ENCODE data around the gene IL13.

The IL13 gene

DNA sequence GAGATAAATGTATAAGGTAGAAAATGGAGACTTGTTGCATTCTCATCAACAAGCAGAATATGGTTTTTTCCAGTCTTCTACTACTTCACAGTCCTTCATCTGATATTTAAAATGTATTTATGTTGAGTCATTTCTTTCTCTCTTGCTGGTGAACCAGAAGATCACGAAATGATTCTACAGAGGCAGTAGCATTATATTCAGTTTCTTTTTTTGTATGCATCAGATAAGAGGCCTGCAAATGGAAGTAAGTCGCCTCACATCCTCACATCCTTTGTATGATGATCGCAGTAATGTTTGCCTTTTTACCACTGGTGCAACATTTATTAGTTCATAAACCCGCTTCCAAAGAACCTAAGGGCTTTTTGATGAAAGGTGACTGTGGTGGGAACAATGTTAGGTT, 22.1 kb upstream of the IL13 start:
- no peak overlapping the region for H3K9ac ChIP-seq
- H3K4me2 ChIP-seq (ENCODE audit: low read length): no peak overlapping the region
- no peak overlapping the region for H2AFZ ChIP-seq
- H3K27me3 ChIP-seq (ENCODE audit: control insufficient read depth, insufficient read depth, low read length): no peaks in the 10 kb centered on the region
- H3K27ac ChIP-seq: no peak overlapping the region
- no peaks in the 10 kb centered on the region for H3K36me3 ChIP-seq (ENCODE audit: control insufficient read depth, insufficient read depth, low read length)
- H3K9me3 ChIP-seq (ENCODE audit: control insufficient read depth, low read length): no peaks in the 10 kb centered on the region
- TF ChIP-seq, protein P1, sequence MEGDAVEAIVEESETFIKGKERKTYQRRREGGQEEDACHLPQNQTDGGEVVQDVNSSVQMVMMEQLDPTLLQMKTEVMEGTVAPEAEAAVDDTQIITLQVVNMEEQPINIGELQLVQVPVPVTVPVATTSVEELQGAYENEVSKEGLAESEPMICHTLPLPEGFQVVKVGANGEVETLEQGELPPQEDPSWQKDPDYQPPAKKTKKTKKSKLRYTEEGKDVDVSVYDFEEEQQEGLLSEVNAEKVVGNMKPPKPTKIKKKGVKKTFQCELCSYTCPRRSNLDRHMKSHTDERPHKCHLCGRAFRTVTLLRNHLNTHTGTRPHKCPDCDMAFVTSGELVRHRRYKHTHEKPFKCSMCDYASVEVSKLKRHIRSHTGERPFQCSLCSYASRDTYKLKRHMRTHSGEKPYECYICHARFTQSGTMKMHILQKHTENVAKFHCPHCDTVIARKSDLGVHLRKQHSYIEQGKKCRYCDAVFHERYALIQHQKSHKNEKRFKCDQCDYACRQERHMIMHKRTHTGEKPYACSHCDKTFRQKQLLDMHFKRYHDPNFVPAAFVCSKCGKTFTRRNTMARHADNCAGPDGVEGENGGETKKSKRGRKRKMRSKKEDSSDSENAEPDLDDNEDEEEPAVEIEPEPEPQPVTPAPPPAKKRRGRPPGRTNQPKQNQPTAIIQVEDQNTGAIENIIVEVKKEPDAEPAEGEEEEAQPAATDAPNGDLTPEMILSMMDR (IDR thresholded peaks at IDR 0.05): no peak
- H3K4me3 ChIP-seq (ENCODE audit: low read depth, low read length): no peak overlapping the region
- no peaks in the 10 kb centered on the region for H3K4me1 ChIP-seq
- H3K79me2 ChIP-seq: no peaks in the 10 kb centered on the region

DNA sequence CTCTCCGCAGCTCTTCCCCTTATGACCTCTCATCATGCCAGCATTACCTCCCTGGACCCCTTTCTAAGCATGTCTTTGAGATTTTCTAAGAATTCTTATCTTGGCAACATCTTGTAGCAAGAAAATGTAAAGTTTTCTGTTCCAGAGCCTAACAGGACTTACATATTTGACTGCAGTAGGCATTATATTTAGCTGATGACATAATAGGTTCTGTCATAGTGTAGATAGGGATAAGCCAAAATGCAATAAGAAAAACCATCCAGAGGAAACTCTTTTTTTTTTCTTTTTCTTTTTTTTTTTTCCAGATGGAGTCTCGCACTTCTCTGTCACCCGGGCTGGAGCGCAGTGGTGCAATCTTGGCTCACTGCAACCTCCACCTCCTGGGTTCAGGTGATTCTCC, 20.7 kb upstream of the IL13 start:
- no peaks in the 10 kb centered on the region for H3K9me3 ChIP-seq (ENCODE audit: control insufficient read depth, low read length)
- TF ChIP-seq, protein P1 (IDR thresholded peaks at IDR 0.05): no peak
- H3K27ac ChIP-seq: no peak overlapping the region
- H3K36me3 ChIP-seq (ENCODE audit: control insufficient read depth, insufficient read depth, low read length): no peaks in the 10 kb centered on the region
- H3K27me3 ChIP-seq (ENCODE audit: control insufficient read depth, insufficient read depth, low read length): no peaks in the 10 kb centered on the region
- H3K9ac ChIP-seq: no peak overlapping the region
- H3K4me3 ChIP-seq (ENCODE audit: low read depth, low read length): no peak overlapping the region
- H3K4me1 ChIP-seq: no peaks in the 10 kb centered on the region
- H3K4me2 ChIP-seq (ENCODE audit: low read length): no peak overlapping the region
- H3K79me2 ChIP-seq: no peaks in the 10 kb centered on the region
- no peak overlapping the region for H2AFZ ChIP-seq

DNA sequence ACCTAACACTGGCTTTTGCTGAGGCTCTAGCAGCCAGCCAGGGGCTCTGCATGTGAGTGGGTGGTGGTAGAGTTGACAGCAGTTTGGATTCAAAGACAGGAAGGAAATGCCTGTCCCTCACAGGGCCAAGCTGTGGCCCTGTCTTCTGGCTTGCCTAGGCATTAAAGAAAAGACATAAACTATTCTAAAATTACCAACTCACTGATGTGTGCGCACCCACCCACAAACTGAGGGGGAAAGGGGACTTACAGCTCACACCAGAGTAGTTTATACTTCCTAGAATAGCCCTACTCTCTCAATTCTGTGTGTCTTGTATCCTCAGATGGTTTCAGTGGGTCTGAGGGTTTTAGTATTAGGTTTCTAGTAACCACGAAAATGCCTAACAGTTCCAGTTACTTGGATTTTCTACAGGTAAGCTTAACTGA, 18.3 kb upstream of the IL13 start:
- Histone ChIP-seq H3K4me3 (ENCODE audit: low read depth, low read length) (no peak overlapping the region), H3K4me1 (no peaks in the 10 kb centered on the region), H3K79me2 (no peaks in the 10 kb centered on the region), H3K4me2 (ENCODE audit: low read length) (no peak overlapping the region), H3K9ac (no peak overlapping the region), H3K36me3 (ENCODE audit: control insufficient read depth, insufficient read depth, low read length) (no peaks in the 10 kb centered on the region), H3K27ac (no peak overlapping the region), H3K9me3 (ENCODE audit: control insufficient read depth, low read length) (no peaks in the 10 kb centered on the region), H2AFZ (no peak overlapping the region), H3K27me3 (ENCODE audit: control insufficient read depth, insufficient read depth, low read length) (no peaks in the 10 kb centered on the region)
- TF ChIP-seq, protein P1 (IDR thresholded peaks at IDR 0.05): no peak

DNA sequence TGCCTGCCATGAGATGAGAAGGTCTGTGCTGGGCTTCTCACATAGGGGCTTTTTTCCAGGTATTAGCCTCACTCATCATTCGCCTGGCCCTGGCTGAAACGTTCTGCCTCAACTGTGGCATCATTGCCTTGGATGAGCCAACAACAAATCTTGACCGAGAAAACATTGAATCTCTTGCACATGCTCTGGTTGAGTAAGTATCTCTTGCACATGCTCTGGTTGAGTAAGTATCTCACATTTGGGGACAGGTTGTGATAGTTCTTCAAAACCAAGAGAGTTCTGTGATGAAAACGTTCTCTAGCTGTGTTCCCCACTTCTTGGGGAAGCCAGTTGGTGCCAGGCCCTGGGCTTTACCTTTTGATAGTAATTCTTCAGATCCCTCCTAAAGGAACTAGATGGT, 17.4 kb upstream of the IL13 start:
- Histone ChIP-seq H3K27me3 (ENCODE audit: control insufficient read depth, insufficient read depth, low read length) (no peaks in the 10 kb centered on the region), H3K36me3 (ENCODE audit: control insufficient read depth, insufficient read depth, low read length) (no peaks in the 10 kb centered on the region), H3K4me1 (no peaks in the 10 kb centered on the region), H2AFZ (no peak overlapping the region), H3K79me2 (no peaks in the 10 kb centered on the region), H3K9me3 (ENCODE audit: control insufficient read depth, low read length) (no peaks in the 10 kb centered on the region), H3K4me3 (ENCODE audit: low read depth, low read length) (no peak overlapping the region), H3K9ac (no peak overlapping the region), H3K27ac (no peak overlapping the region), H3K4me2 (ENCODE audit: low read length) (no peak overlapping the region)
- TF ChIP-seq, protein P1 (IDR thresholded peaks at IDR 0.05): no peak

DNA sequence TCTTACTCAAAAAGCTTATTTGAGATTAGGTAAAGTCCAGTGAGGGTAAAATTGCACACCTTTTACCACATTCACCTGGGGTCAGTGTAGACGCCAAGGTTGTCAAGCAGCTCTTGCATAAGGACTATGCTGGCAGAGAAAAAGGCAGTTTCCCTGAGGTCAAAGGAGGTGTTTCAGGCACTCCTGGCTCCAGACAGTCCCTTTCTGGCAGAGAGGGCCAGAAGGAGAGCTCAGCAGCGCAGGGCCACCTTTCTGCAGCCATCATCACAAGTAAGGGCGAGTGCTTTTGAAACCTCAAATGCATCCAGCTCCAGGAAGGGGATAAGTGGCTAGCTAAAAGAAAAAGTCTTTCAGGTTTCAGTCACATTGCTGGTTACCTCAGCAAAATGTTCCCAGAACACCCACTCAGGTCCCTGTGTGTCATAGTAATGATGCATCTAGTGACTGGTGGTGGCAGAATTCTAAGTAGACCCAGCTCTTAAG, 16.7 kb upstream of the IL13 start:
- Histone ChIP-seq H3K4me1 (no peaks in the 10 kb centered on the region), H2AFZ (no peak overlapping the region), H3K9ac (no peak overlapping the region), H3K36me3 (ENCODE audit: control insufficient read depth, insufficient read depth, low read length) (no peaks in the 10 kb centered on the region), H3K27me3 (ENCODE audit: control insufficient read depth, insufficient read depth, low read length) (no peaks in the 10 kb centered on the region), H3K79me2 (no peaks in the 10 kb centered on the region), H3K9me3 (ENCODE audit: control insufficient read depth, low read length) (no peaks in the 10 kb centered on the region), H3K27ac (no peak overlapping the region), H3K4me2 (ENCODE audit: low read length) (no peak overlapping the region), H3K4me3 (ENCODE audit: low read depth, low read length) (no peak overlapping the region)
- TF ChIP-seq, protein P1 (IDR thresholded peaks at IDR 0.05): no peak

Measured in parathyroid adenoma (tissue), 2 donors.